Measurements from ENCODE around the gene FAM107B. TPM values are rescaled to one million over a fixed set of nuclear protein-coding genes. Genes with fewer than 3 reads are reported as not detected.

Gene FAM107B
- polyA plus RNA-seq, 4 donors, result 85.6 to 118 (median 114) TPM

DNA sequence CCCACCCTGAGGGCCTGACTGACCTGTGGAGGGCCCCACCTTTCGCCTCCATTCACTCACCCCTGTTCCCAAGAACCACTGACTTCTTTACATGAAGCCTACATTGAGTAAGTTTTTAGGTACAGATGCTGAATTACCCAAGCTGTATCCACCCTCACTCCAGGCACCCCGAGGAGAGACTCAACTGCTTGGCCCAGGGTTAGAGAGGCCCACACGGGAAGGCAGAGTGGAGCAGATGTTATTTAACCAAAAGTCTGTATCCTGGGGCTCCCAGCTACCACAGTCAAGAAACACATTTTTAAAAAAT lies 230.8 kb downstream of the FAM107B start:
- no peak for DNase-seq (ENCODE audit: low read depth in 4 of 4, low spot score in 3 of 4)

DNA sequence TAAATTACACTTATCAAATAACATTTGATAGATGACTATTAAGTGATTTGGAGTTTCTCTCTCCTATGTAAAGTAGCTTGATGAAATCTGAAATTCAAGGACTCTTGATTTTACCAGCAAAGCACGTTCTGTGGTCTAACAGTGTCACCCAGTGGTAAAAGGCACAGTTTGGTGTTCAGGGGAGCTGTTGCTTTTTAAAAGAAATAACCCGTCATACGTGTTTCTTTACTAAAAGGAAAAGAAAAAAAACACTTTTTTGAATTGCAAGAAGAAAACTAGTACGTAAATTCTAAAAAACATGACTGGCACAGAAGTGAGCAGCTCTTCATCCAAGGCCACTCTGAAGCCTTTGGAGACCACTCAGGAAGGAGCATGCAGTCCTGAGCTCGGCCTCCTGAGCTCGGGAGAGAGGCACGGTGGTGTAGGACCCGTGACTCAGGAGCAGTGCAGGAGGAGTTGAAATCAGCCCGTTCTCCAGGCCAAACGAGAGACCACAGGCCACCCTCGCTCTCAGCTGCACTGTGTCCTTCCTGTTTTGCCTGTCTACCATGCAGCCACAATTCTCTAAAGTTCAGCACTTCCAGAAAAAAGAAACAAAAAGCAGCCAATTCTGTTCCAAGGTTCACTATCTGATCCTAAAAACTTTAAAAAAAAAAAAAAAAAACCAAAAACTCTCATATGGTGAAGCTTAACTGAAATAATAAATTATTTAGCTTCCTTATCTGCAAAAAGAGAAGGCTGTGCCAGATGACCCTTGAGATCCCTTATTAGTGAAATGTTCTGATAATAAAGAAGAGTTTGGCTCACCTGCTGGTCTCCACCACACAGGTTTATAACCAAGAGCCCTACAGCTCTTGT lies 231.4 kb downstream of the FAM107B start:
- DNase-seq (ENCODE audit: low read depth in 4 of 4, low spot score in 3 of 4), result no peak

DNA sequence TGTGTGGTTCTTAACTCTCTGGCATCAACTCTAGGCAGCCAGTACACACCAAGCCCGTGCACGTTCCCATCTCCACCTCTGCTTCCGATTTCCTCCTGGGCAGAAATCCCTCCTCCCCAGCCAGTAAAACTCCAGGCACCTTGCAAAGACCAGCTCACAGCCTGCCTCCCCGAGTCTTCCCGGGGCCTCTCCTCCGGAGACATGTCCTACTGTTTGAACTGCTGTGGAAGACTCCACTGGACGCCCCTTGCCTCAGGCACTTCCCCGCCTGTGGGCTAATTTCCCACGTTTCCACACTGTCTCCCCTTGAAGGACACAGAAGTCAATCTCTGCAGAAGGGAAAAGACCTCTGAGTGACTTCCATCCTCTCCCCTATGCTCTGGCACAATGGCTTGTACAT lies 233.3 kb downstream of the FAM107B start:
- DNase-seq (ENCODE audit: low read depth in 4 of 4, low spot score in 3 of 4), result no peak

DNA sequence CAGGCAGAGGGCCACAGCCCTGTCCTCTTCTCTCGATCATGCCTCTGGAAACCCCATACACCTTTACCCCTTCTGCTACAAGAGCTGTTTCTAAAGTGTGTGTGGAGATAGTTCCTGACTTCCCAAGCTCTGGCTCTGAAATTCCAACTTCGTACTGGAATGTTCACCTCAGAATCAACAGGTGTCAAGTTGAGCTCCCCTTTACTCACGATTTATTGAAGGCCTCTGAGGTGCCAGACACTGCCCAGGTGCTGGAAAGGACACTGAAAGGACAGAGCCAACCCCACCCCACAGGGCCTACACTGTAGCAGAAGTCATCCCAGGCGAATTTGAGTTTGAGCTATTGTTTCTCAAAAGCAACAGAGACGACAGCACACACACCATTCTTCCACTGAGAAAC lies 234.1 kb downstream of the FAM107B start:
- no peak for DNase-seq (ENCODE audit: low read depth in 4 of 4, low spot score in 3 of 4)

DNA sequence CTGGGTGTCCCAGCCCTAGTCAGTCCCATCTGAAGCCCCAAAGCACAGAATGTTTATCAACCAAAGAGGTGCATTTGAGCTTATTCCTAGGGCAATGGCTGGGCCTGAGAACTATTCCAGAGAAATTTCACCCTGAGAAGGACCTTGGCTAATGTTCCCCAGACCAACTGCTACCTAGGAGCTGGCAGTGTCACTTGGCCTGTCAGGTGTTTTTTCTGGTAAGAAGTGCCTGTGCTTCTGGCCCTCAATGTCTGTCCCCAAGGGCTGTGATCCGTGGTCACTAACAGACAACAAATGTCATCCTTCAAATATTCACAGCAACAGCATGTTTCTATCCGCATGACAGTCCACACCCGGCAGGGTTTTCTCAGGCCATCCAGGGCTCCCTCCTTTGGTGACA lies 234.6 kb downstream of the FAM107B start:
- DNase-seq (ENCODE audit: low read depth in 4 of 4, low spot score in 3 of 4), result no peak

- no peak for DNase-seq (ENCODE audit: low read depth in 4 of 4, low spot score in 3 of 4)
These were observed 235.5 kb downstream of the FAM107B start for GRCh38 chr10:14539176-14539575.

GRCh38 chr10:14536241-14537213 lies 238.2 kb downstream of the FAM107B start:
- peak in 1 of 4 donors; percentile 49 for DNase-seq (ENCODE audit: low read depth in 4 of 4, low spot score in 3 of 4)

GRCh38 chr10:14535457-14536130 lies 239.1 kb downstream of the FAM107B start:
- no peak for DNase-seq (ENCODE audit: low read depth in 4 of 4, low spot score in 3 of 4)

DNA sequence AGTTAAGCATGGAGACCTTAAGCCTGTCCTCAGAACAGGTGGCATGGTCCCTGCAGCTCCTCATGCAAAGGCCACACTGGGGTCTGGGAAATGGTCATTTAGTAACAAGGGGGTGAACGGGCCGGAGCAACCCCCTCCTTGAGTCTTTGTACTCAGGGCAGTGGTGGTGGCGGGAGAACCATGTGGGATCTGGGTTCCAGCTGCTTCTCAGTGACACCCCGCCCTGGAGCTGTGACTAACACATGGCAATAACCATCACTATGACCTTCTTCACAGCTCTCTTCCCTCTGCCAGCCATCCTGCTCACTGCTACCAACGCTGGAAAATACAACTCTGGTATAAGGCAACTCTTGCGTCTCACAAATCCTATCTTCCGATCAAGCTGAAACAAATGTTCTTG lies 240.5 kb downstream of the FAM107B start:
- DNase-seq (ENCODE audit: low read depth in 4 of 4, low spot score in 3 of 4), result no peak

- no peak for DNase-seq (ENCODE audit: low read depth in 4 of 4, low spot score in 3 of 4)
These were observed 241.4 kb downstream of the FAM107B start for GRCh38 chr10:14533295-14533694.

DNA sequence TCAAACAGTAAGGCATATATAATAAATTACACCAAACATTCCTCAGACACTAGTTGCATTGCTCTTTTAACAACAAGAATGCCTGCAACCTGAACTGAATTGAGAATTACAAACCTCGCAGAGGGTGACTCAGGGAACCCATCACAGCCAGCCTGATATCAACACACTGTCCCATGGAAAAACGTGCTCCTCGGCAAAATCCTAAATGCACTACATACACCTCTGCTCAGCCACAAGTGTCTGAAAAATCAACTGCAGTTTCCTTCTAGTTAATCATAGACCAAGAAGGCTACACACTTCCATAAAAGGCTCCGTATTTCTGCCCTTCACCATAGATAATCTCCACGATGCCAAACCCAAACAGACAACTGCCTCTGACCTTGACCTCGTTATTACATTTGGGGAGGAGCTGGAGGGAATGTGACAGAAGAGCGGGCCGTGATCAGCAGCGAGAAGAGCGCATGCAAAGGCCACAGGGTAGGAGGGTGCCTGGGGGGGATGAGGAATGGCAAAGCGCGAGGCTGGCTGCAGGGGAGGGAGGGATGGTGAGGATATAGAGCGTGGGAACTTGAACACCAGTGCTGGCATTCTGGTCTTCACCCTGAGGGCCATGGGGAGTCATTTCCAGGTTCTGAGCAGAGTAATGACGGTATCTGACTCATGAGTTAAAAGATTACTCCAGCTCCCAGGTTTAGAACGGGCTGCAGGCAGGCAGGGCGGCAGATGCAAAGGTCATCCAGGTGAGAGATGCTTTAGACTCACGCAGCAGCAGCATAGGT lies 242.0 kb downstream of the FAM107B start:
- DNase-seq (ENCODE audit: low read depth in 4 of 4, low spot score in 3 of 4), result no peak

DNA sequence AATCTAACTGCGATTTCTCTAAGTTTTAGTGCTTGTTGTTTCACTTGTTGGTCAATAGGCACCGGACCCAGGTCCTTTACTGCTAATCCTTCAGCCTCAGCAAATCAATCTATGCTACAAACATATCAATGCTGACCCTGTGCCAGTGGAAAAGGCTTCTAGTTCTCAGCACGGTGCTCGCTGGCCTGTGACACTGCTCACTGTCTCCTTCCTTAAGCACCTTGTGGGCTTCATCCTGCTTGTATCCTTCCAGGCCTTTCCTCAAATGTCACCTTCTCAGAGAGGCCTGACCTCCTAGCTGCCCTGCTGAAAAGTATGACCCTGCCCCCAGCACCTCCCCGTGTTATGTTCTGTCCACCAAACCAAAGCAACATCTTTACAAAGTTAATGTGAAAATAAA lies 242.7 kb downstream of the FAM107B start:
- DNase-seq (ENCODE audit: low read depth in 4 of 4, low spot score in 3 of 4), result no peak

DNA sequence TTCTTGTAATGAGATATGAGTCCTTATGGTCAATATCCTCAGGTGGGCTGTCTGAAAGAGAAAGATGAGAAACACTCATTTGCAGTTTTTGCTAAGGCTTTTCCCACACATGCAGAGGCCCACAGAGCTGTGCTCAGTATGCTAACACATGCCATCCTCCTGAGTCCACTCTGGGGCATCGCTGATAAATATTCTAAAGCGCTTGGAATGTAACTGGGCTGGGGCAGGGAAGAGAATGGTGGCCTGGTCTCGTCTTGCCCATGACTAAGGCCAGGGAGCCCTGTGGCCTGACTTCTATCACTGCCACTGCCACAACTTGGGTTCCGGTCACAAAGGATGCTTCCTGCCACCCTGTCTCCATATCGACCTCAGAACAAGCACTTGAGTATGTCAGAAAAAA lies 244.2 kb downstream of the FAM107B start:
- DNase-seq (ENCODE audit: low read depth in 4 of 4, low spot score in 3 of 4), result no peak

GRCh38 chr10:14529351-14529750 lies 245.3 kb downstream of the FAM107B start:
- DNase-seq (ENCODE audit: low read depth in 4 of 4, low spot score in 3 of 4), result no peak

- DNase-seq (ENCODE audit: low read depth in 4 of 4, low spot score in 3 of 4), result no peak
These were observed 246.2 kb downstream of the FAM107B start for GRCh38 chr10:14528450-14528849.

DNA sequence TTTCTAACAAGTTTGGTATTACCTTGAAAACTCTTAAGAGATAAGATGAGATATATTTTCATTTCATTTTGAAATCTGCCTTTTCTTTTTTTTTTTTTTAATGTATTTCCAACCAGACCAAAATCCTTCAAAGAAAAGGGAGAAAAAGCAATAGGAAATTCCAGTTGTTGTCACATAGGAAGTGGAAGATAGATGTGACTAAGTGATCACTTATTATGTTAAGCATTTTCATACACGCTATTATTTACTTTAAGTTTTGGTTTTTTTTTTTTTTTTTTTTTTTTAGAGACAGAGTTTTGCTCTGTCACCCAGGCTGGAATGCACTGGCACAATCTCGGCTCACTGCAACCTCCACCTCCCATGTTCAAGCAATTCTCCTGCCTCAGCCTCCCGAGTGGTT lies 246.8 kb downstream of the FAM107B start:
- DNase-seq (ENCODE audit: low read depth in 4 of 4, low spot score in 3 of 4), result no peak

DNA sequence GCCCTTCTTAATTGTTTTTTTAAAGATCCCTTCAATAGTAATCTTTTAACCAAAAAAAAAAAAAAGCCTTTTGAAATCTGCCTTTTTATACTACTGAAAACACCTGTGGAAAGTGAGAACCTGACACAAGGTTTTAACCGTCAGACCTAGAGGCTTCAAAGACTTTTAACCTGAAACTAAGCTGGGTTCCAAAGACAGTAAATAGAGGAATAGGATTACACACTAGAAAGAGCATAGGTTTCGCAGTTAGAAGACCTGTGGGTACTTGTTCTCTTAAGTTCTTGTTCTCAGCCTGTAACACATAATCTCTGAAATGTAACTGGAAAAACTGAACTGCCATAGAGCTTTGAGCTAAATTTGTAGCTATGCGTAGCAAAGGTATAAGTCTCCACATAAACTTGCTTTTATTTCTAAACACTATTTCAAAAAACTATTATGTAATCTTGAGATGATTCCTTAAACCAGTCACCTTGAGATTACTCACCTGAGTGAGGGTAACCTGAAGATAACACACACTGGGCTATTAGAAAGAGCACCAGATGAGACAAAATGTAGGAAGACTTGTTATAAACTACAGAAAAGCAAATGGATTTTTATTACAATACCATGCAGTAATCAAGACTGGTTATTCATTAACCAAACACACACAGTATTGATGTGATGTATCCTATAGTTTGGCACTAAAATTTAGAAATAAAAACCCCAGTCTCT lies 247.4 kb downstream of the FAM107B start:
- DNase-seq (ENCODE audit: low read depth in 4 of 4, low spot score in 3 of 4), result no peak

GRCh38 chr10:14526326-14526725 lies 248.4 kb downstream of the FAM107B start:
- DNase-seq (ENCODE audit: low read depth in 4 of 4, low spot score in 3 of 4), result no peak

GRCh38 chr10:14524691-14525324 lies 249.9 kb downstream of the FAM107B start:
- no peak for DNase-seq (ENCODE audit: low read depth in 4 of 4, low spot score in 3 of 4)
